GM21390 (cell line): Measurements from ENCODE around the gene ATF7.

Source experiments
- ATAC-seq: cut with Tn5 transposase; IDR thresholded peaks from one replicate; pipeline ENCODE4 v1.9.1; 2021; ENCODE audit not compliant: unreplicated experiment

The ATF7 gene

GRCh38 chr12:53464685-53465418 is 161.3 kb downstream of the ATF7 start:
- ATAC-seq, result no peak

GRCh38 chr12:53463802-53464560 is 162.2 kb downstream of the ATF7 start:
- no peak for ATAC-seq

DNA sequence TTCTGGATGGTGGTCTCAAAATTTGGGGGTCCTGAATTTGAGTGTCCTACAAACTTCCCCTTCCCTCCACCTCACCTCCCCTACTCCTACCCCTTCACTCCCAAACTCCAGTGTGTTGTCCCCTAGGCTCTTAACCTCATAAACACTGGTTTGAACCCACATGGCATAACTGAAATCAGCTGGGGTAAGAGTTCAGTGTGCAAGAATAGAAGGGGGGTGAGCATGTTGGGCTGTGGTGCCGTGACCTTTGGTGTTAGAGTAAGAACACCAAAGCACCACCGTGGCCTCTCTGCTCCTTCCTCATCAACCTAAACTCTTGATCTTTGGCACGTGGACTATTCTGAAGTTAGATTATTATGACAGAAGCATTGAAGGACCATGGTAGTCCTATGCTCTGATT is 163.2 kb downstream of the ATF7 start:
- no peak for ATAC-seq

- no peak for ATAC-seq
These were observed 164.6 kb downstream of the ATF7 start for GRCh38 chr12:53461591-53461990.

DNA sequence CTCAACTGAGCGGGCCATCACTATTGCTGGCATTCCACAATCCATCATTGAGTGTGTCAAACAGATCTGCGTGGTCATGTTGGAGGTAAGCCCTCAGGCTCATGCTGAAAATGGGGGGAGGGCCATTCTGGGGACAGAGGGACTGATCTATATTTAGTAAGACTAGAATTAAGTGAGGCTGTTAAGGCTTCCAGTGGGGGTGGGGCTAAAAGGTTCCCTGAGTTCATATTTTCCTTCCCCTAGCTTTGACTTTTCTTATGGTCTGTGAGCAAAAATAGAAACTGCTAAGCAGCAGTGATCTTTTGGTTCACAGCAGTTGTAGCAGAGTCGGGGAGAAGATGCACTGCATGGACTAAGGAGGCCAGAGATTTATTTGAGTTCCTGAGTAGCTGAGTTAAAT is 165.1 kb downstream of the ATF7 start:
- no peak for ATAC-seq

DNA sequence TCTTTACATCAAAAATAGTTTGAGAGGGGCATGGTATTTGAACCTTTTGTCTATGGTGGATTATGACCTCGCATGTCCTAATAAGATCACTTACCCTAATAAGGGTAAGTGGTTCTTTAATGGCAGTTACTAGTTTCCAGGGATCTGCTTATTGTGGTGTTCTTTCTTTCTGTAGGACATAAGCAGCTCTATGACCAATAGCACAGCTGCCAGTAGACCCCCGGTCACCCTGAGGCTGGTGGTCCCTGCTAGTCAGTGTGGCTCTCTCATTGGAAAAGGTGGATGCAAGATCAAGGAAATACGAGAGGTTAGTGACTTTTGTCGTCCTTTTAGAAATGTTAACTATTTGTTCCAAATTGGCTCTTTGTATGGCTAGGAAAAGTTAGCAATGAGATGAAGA is 167.1 kb downstream of the ATF7 start:
- no peak for ATAC-seq
